Osteoblast (primary cell): ENCODE results near the gene SLC6A4. TPM values are rescaled to one million over a fixed set of nuclear protein-coding genes. Genes with fewer than 3 reads are reported as not detected.

ENCODE experiments used
- DNase-seq: peaks from one replicate; pipeline ENCODE4 v3.0.0; 2011; ENCODE audit warnings: low spot score, mixed read lengths; ENCODE audit not compliant: insufficient read length; ENCODE audit errors: missing footprints
- H2AFZ ChIP-seq: 2 replicates; pipeline ENCODE4 v1.6.0; 2011; ENCODE audit warnings: mild to moderate bottlenecking, low read length
- H3K27ac ChIP-seq: 2 replicates; pipeline ENCODE4 v1.5.1; 2011; ENCODE audit warnings: mild to moderate bottlenecking, low read depth, low read length, moderate library complexity
- H3K27me3 ChIP-seq: 2 replicates; pipeline ENCODE4 v1.6.0; 2012; ENCODE audit warnings: mild to moderate bottlenecking, control low read depth, inconsistent platforms, low read length, moderate library complexity; ENCODE audit not compliant: insufficient read depth
- H3K36me3 ChIP-seq: 2 replicates; pipeline ENCODE4 v1.5.1; 2011; ENCODE audit warnings: mild to moderate bottlenecking, low read length, control low read depth, moderate library complexity; ENCODE audit not compliant: insufficient read depth
- H3K4me1 ChIP-seq: 2 replicates; pipeline ENCODE4 v1.5.1; 2011; ENCODE audit warnings: mild to moderate bottlenecking, low read length, control low read depth, moderate library complexity; ENCODE audit not compliant: insufficient read depth
- H3K4me2 ChIP-seq: 2 replicates; pipeline ENCODE4 v1.6.0; 2011; ENCODE audit warnings: mild to moderate bottlenecking, low read length; ENCODE audit not compliant: insufficient read depth
- H3K4me3 ChIP-seq: fragments of 200-600 bp; sonication (generic); 3 replicates; pipeline ENCODE4 v1.5.1; 2012; ENCODE audit warnings: mild to moderate bottlenecking, low read length, inconsistent platforms; ENCODE audit not compliant: insufficient read depth
- H3K79me2 ChIP-seq: 2 replicates; pipeline ENCODE4 v1.6.0; 2012; ENCODE audit warnings: mild to moderate bottlenecking, low read length, control low read depth, inconsistent platforms; ENCODE audit not compliant: insufficient read depth
- H3K9me3 ChIP-seq: 2 replicates; pipeline ENCODE4 v1.5.1; 2011; ENCODE audit warnings: low read depth, low read length, control low read depth
- H4K20me1 ChIP-seq: 2 replicates; pipeline ENCODE4 v1.6.0; 2012; ENCODE audit warnings: mild to moderate bottlenecking, low read length, control low read depth; ENCODE audit not compliant: insufficient read depth
- total RNA-seq: library from RNA; depleted of rRNA; stranded (reverse); fragments of >200 nt; gene quantifications from 2 replicates; pipeline ENCODE4 v1.2.3, GENCODE V29; 2012
- TF ChIP-seq, protein P1 (sequence below): IDR thresholded peaks from 2 replicates; pipeline ENCODE4 v1.5.1; 2011; ENCODE audit warnings: mild to moderate bottlenecking, low read depth, low read length, moderate library complexity; ENCODE audit errors: extremely low read depth

Gene SLC6A4
- total RNA-seq, 1 donor, result 0.36 TPM

DNA sequence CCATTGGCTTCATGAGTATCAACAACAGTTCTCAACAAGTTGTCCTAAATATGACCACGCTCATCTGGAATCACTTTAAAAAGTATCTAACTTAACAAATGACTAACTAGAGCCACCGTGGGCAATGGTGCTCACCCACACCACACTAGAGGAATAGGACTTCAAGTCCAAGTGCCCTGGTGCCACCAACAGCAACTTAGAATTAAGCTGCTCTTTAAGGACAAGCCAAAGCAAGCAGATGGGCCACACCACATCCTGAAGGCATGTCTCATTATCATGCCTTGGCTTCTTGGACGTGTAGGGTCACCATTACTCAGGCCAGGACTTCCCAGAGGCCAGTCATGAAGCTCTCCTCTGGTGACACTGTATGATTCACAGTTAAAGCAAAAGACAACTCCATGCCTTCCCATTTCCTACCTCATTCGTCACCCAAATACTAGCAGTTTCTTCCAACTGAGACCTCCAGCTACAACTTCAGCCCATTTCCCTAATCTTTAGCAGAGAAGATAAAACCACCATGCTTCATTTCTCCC, 9.4 kb upstream of the SLC6A4 start:
- Histone ChIP-seq H3K79me2 (no peaks in the 10 kb centered on the region), H3K4me2 (peak overlapping the region; percentile 33), H3K4me3 (no peak overlapping the region), H3K36me3 (peaks cover 10% of the 10 kb centered on the region), H2AFZ (peak overlapping the region; percentile 27), H3K9me3 (no peaks in the 10 kb centered on the region), H3K27ac (peak overlapping the region; percentile 70), H3K4me1 (peaks cover 16% of the 10 kb centered on the region), H4K20me1 (no peaks in the 10 kb centered on the region), H3K27me3 (no peaks in the 10 kb centered on the region)
- DNase-seq, result peak; percentile 91
- TF ChIP-seq, protein P1, sequence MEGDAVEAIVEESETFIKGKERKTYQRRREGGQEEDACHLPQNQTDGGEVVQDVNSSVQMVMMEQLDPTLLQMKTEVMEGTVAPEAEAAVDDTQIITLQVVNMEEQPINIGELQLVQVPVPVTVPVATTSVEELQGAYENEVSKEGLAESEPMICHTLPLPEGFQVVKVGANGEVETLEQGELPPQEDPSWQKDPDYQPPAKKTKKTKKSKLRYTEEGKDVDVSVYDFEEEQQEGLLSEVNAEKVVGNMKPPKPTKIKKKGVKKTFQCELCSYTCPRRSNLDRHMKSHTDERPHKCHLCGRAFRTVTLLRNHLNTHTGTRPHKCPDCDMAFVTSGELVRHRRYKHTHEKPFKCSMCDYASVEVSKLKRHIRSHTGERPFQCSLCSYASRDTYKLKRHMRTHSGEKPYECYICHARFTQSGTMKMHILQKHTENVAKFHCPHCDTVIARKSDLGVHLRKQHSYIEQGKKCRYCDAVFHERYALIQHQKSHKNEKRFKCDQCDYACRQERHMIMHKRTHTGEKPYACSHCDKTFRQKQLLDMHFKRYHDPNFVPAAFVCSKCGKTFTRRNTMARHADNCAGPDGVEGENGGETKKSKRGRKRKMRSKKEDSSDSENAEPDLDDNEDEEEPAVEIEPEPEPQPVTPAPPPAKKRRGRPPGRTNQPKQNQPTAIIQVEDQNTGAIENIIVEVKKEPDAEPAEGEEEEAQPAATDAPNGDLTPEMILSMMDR, result no peak

DNA sequence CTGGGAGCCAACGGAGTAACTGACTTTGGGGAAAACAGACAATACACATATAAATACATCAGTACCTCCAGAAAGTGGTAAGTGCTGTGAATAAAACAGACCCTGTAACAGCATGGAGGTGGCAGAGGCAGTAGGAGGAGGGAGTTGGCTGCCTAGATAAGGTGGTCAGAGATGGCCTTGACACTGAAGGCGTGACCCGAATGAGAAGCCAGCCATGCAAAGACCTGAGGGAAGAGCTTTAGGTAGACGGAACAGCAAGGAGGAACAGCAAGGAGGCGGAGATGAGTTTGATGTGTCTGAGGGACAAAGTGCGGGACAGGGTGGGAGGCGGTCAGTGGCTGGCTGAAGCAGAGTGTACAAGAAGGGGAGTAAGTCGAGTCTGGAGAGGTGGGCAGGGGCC, 8.1 kb upstream of the SLC6A4 start:
- Histone ChIP-seq H3K9me3 (no peaks in the 10 kb centered on the region), H4K20me1 (no peaks in the 10 kb centered on the region), H3K27ac (no peak overlapping the region), H3K36me3 (peaks cover 6% of the 10 kb centered on the region), H3K4me2 (no peak overlapping the region), H3K4me1 (peaks cover 13% of the 10 kb centered on the region), H3K27me3 (peaks cover 3% of the 10 kb centered on the region), H2AFZ (no peak overlapping the region), H3K79me2 (no peaks in the 10 kb centered on the region), H3K4me3 (no peak overlapping the region)
- TF ChIP-seq, protein P1, result no peak
- no peak for DNase-seq

DNA sequence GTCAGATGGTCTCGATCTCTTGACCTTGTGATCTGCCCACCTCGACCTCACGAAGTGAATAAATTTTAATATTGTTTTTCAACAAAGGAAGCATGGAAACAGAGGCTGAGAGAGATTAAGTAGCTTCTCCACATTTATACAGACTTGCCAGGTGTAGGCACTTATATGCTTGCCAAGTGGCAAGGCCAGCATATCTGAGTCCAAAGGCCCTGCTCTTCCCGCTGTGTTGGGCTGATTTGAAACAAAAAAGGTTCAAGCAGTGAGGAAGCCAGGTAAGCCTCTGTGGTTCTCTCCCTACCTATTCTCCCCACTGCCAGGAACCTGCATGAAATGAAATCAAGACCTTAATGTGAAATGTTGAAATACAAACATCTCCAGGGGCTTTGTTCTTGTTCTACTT, 7.5 kb upstream of the SLC6A4 start:
- Histone ChIP-seq H3K79me2 (no peaks in the 10 kb centered on the region), H3K4me1 (peaks cover 13% of the 10 kb centered on the region), H3K27ac (no peak overlapping the region), H3K4me2 (no peak overlapping the region), H3K36me3 (peaks cover under 1% of the 10 kb centered on the region), H4K20me1 (no peaks in the 10 kb centered on the region), H3K9me3 (no peaks in the 10 kb centered on the region), H3K27me3 (peaks cover 8% of the 10 kb centered on the region), H2AFZ (no peak overlapping the region), H3K4me3 (no peak overlapping the region)
- DNase-seq, result no peak
- TF ChIP-seq, protein P1, result no peak

DNA sequence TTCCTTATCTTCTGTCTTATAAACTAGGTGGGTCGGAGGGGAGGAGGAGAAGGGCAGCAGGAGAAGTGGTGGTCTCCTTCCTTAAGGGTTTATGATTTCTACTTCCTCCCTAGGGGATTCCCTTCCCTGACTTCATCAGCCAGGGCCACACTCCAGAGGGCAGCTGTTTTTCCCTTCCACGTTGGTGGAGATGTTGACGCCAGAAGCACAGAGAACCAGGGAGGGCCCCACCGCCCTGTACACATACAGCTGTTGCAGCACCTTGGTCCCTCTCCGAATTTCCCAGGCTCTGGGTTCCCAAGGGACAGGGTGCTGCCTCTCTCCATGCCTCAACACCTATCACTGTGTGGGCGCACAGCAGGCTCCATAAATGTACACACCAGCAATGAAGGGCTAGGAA, 5.6 kb upstream of the SLC6A4 start:
- Histone ChIP-seq H3K36me3 (no peaks in the 10 kb centered on the region), H3K4me1 (peaks cover 26% of the 10 kb centered on the region), H2AFZ (no peak overlapping the region), H3K4me2 (no peak overlapping the region), H3K79me2 (no peaks in the 10 kb centered on the region), H3K27me3 (peaks cover 24% of the 10 kb centered on the region), H3K27ac (no peak overlapping the region), H3K4me3 (no peak overlapping the region), H4K20me1 (no peaks in the 10 kb centered on the region), H3K9me3 (no peaks in the 10 kb centered on the region)
- TF ChIP-seq, protein P1, result no peak
- DNase-seq, result no peak
